GM12873 (cell line): ENCODE results near the gene SP1.

Experiments used
- CTCF ChIP-seq: IDR thresholded peaks from 2 replicates; pipeline ENCODE4 v1.5.1; 2012; ENCODE audit warnings: low read depth, mild to moderate bottlenecking, moderate library complexity, low read length, control low read depth; ENCODE audit not compliant: insufficient read depth; ENCODE audit errors: missing control alignments

SP1 gene

GRCh38 chr12:53410951-53411350 lies 31.0 kb downstream of the SP1 start:
- no peak for TF ChIP-seq CTCF

DNA sequence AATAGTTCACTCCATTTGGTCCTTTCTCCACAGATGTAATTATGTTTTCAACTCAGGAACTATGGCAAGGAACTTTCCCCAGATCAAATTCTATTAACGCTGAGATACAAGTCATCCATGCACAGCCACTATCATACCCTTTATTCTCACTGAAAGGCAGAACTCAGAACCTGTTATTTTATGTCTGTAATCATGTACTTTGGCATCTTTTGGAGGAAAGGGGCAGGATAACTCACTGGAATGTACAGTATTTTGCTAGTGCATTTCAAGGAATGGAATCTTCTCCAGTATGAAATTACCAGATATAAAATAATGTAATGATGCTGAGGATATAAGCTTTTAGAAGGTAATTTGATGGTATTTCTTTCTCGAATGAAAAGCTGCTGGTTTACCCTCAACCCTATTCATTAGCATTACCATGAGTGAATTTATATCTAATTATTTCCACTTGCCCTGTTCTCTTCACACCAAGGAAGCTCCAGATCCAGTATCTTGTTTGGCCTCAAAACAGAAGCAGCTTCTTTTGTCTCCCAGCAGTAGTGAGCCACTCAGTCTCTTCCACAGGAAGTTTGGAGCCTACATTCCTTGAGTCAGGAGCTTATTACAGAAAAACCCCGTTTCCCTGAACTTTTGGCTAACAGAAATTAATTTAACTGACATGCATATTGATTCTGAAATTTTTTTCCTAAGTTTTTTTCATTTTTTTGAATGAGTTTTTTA lies 33.7 kb downstream of the SP1 start:
- no peak for TF ChIP-seq CTCF

GRCh38 chr12:53414756-53415417 lies 34.9 kb downstream of the SP1 start:
- no peak for TF ChIP-seq CTCF

DNA sequence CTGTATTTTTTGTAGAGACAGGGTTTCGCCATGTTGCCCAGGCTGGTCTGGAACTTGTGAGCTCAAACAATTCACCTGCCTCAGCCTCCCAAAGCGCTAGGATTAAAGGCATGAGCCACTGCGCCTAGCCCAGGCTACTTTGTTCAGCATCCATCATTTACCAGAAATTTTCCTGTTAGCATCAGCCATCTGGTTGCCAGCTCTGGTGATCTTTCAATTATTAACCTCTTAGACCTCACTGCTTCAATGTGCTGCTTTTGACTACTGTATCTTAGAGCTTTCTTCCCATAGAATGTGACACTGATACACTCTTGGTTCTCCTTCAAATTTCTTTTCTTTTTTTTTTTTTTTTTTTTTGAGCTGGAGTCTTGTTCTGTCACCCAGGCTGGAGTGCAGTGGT lies 38.2 kb downstream of the SP1 start:
- TF ChIP-seq CTCF = no peak

GRCh38 chr12:53419756-53420155 lies 39.8 kb downstream of the SP1 start:
- TF ChIP-seq CTCF = no peak

DNA sequence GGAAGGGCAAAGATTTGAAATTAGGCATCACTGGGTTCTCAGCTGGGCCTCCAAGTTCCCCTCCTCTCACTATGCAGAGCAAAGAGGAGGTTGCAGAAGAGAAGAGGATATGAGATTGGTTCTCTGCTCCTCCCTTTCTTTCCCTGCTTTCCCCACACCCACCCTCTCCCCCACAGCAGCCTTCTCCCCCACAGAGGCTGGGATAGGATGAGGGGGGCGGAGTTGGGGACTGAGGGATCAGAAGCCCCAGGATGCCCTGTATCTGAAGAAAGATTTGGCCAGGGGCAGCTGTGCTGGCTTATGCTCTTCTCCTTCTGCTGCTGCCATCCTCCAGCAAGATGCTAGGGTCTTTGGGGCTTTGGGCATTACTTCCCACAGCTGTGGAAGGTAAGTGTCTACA lies 43.6 kb downstream of the SP1 start, which contains the start of gene AMHR2:
TSS of gene AMHR2 (plus strand) at position 259 of the 400 bp plus-strand sequence. CDS start at position 339, 80 bp downstream.
- no peak for TF ChIP-seq CTCF

DNA sequence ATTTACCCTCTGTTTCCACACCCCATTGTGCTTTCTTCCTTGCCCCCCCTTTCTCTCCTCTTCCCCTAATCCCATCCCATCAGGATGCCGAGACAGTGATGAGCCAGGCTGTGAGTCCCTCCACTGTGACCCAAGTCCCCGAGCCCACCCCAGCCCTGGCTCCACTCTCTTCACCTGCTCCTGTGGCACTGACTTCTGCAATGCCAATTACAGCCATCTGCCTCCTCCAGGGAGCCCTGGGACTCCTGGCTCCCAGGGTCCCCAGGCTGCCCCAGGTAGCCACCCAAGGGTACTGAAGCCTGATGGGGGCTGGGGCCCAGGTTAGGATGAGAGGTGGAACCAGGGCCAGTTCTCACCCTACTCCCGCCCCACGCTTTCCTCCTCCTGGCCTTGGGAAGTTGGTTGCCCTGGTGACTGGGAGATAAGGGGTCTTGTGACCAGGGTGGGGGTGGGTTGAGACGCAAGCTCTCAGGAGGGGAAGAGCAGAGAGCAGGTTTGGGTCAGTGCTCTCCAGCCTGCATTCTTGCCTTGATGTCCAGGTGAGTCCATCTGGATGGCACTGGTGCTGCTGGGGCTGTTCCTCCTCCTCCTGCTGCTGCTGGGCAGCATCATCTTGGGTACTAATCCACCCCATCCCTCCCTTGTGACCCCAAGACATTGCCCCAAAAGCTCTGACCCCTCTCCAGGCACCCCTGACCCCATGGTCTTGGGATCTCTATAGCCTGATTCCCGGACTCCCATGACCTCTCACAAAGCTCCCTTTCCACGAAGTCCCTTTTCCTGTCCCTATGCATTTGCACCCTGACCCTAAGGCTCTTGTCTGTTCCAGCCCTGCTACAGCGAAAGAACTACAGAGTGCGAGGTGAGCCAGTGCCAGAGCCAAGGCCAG lies 44.9 kb downstream of the SP1 start:
- no peak for TF ChIP-seq CTCF
